ENCODE data around the gene ADIPOR2.

- TF ChIP-seq CTCF (IDR thresholded peaks at IDR 0.05; ENCODE audit: low read depth, low read length) (no peak), POLR2A (IDR thresholded peaks at IDR 0.05; ENCODE audit: extremely low read depth, insufficient read length) (no peak)
Measured at GRCh38 chr12:1814266-1814665, 123.4 kb downstream of the ADIPOR2 start.
